Gastroesophageal sphincter (tissue), 3 donors: Measurements from ENCODE around the gene GTSF1L.

ENCODE experiments used
- POLR2AphosphoS5 ChIP-seq: sonication (generic); formaldehyde crosslinking; IDR thresholded peaks from one replicate; pipeline ENCODE4 v1.6.1; 2017; ENCODE audit warnings: antibody characterized with exemption
- TF ChIP-seq, protein P1 (sequence below), 4 experiments: fragments of 200-600 bp in 2 of 4; fragments of 450-650 bp in 2 of 4; sonication (generic) in 1 of 4; IDR thresholded peaks; one replicate each; pipeline ENCODE4 v1.5.1; 2017 to 2019; ENCODE audit warnings: antibody characterized with exemption in 4 of 4, mild to moderate bottlenecking in 2 of 4, moderate library complexity in 2 of 4

DNA sequence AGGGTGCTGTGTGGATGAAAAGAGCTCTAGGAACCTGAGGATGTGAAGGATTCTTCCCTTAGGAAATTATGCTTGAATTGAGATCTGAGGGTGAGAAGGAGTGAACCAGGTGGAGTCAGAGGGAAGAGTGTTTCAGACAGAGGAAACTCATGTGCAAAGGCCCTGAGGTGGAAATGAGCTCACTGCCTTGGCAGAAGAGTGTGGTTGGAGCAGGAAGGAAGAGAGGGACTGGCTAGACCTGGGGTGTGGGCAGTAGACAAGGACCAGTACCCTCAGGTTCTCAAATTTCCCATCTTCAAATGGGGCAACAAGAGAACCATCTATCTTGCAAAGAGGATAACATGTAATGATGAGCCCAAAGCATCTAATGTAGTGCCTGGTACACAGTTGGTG lies 24.0 kb upstream of the GTSF1L start:
- TF ChIP-seq, protein P1, sequence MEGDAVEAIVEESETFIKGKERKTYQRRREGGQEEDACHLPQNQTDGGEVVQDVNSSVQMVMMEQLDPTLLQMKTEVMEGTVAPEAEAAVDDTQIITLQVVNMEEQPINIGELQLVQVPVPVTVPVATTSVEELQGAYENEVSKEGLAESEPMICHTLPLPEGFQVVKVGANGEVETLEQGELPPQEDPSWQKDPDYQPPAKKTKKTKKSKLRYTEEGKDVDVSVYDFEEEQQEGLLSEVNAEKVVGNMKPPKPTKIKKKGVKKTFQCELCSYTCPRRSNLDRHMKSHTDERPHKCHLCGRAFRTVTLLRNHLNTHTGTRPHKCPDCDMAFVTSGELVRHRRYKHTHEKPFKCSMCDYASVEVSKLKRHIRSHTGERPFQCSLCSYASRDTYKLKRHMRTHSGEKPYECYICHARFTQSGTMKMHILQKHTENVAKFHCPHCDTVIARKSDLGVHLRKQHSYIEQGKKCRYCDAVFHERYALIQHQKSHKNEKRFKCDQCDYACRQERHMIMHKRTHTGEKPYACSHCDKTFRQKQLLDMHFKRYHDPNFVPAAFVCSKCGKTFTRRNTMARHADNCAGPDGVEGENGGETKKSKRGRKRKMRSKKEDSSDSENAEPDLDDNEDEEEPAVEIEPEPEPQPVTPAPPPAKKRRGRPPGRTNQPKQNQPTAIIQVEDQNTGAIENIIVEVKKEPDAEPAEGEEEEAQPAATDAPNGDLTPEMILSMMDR (IDR thresholded peaks at IDR 0.05): no peak
- no peak for TF ChIP-seq POLR2AphosphoS5
